Liver (tissue), 9 donors: Measurements from ENCODE around the gene NDUFS1. TPM values are rescaled to one million over a fixed set of nuclear protein-coding genes. Genes with fewer than 3 reads are reported as not detected.
"Not testable (repeated sequence)": the region's sequence is repeated elsewhere in the genome, so short reads cannot be mapped to it uniquely, and the experiment has no call there.

Experiments used
- DNase-seq: peaks from one replicate; pipeline ENCODE4 v3.0.0-alpha.2; 2017; ENCODE audit warnings: low spot score
- H3K27ac ChIP-seq, 2 donors: one replicate each; pipeline ENCODE4 v1.7.0; 2013; ENCODE audit warnings: inconsistent platforms in 2 of 2, low read length in 2 of 2, control low read depth in 1 of 2, low read depth in 1 of 2, mild to moderate bottlenecking in 1 of 2
- H3K27me3 ChIP-seq, 4 donors: one replicate each; pipeline versions ENCODE4 v1.6.1 to v1.7.0; 2013; ENCODE audit warnings: low read length in 3 of 4, inconsistent platforms in 1 of 4, mild to moderate bottlenecking in 1 of 4, moderate library complexity in 1 of 4; ENCODE audit not compliant: control insufficient read depth in 4 of 4, insufficient read depth in 4 of 4
- H3K36me3 ChIP-seq, 4 donors: one replicate each; pipeline versions ENCODE4 v1.6.1 to v1.7.0; 2013; ENCODE audit warnings: low read length in 3 of 4, mild to moderate bottlenecking in 3 of 4, low read depth in 1 of 4, moderate library complexity in 1 of 4; ENCODE audit not compliant: control insufficient read depth in 4 of 4, insufficient read depth in 3 of 4
- H3K4me1 ChIP-seq, 4 donors: one replicate each; pipeline versions ENCODE4 v1.6.1 to v1.7.0; 2013; ENCODE audit warnings: low read length in 3 of 4, mild to moderate bottlenecking in 3 of 4, moderate library complexity in 1 of 4; ENCODE audit not compliant: control insufficient read depth in 4 of 4, insufficient read depth in 4 of 4
- H3K4me3 ChIP-seq, 3 donors: one replicate each; pipeline versions ENCODE4 v1.6.1 to v1.7.0; 2013; ENCODE audit warnings: low read length in 3 of 3, control low read depth in 1 of 3, low read depth in 1 of 3, mild to moderate bottlenecking in 1 of 3
- H3K9ac ChIP-seq, 2 donors: one replicate each; pipeline ENCODE4 v1.7.0; 2013; ENCODE audit warnings: low read length in 2 of 2, mild to moderate bottlenecking in 2 of 2, moderate library complexity in 2 of 2, control low read depth in 1 of 2, low read depth in 1 of 2
- H3K9me3 ChIP-seq, 4 donors: one replicate each; pipeline versions ENCODE4 v1.6.1 to v1.7.0; 2013; ENCODE audit warnings: low read length in 3 of 4; ENCODE audit not compliant: control insufficient read depth in 4 of 4
- EGR1 ChIP-seq, 2 donors: IDR thresholded peaks; 2 replicates each; pipeline ENCODE4 v1.6.1; 2016 to 2018; ENCODE audit warnings: antibody characterized with exemption in 2 of 2, low read depth in 2 of 2
- FOXA1 ChIP-seq: IDR thresholded peaks from 2 replicates; pipeline ENCODE4 v1.6.1; 2016; ENCODE audit warnings: antibody characterized with exemption
- GABPA ChIP-seq, 2 donors: IDR thresholded peaks in 1 of 2; conservative IDR thresholded peaks in 1 of 2; 2 replicates each; pipeline ENCODE4 v1.6.1; 2016; ENCODE audit warnings: antibody characterized with exemption in 2 of 2, mild to moderate bottlenecking in 1 of 2, moderate library complexity in 1 of 2
- HNF4A ChIP-seq, 2 donors: conservative IDR thresholded peaks; 2 replicates each; pipeline ENCODE4 v1.6.1; 2016; ENCODE audit warnings: antibody characterized with exemption in 2 of 2, mild to moderate bottlenecking in 2 of 2
- JUND ChIP-seq, 2 donors: IDR thresholded peaks; 2 replicates each; pipeline ENCODE4 v1.6.1; 2016; ENCODE audit warnings: antibody characterized with exemption in 2 of 2
- NR2F2 ChIP-seq: IDR thresholded peaks from 2 replicates; pipeline ENCODE4 v1.6.1; 2016; ENCODE audit warnings: antibody characterized with exemption
- RAD21 ChIP-seq, 2 donors: IDR thresholded peaks; 2 replicates each; pipeline ENCODE4 v1.6.1; 2016; ENCODE audit warnings: antibody characterized with exemption in 2 of 2, mild to moderate bottlenecking in 2 of 2
- RXRA ChIP-seq, 2 donors: IDR thresholded peaks; 2 replicates each; pipeline ENCODE4 v1.6.1; 2017 to 2018; ENCODE audit warnings: antibody characterized with exemption in 2 of 2, mild to moderate bottlenecking in 1 of 2
- SP1 ChIP-seq: IDR thresholded peaks from 2 replicates; pipeline ENCODE4 v1.6.1; 2018; ENCODE audit warnings: antibody characterized with exemption, mild to moderate bottlenecking
- YY1 ChIP-seq: IDR thresholded peaks from 2 replicates; pipeline ENCODE4 v1.6.1; 2016; ENCODE audit warnings: antibody characterized with exemption, mild to moderate bottlenecking
- WGBS: extraction: QIAGEN DNeasy Blood & Tissue Kit; methylation state at CpG from one replicate; pipeline ENCODE4 v1.1.7; 2013; 5-methylcytosine and 5-hydroxymethylcytosine counted together
- polyA plus RNA-seq, 2 donors: library from polyadenylated mRNA; stranded (reverse) in 1 of 2; unstranded in 1 of 2; fragments of 200-250 nt in 1 of 2; fragments of >200 nt in 1 of 2; fragmentation: Nextera tagmentation in 1 of 2; extraction: Ambion mirVana in 1 of 2; gene quantifications; one replicate each; pipeline versions ENCODE4 v1.2.1 to v1.2.3, GENCODE V29; 2013 to 2015
- total RNA-seq, 2 donors: library from RNA; depleted of rRNA; stranded (reverse); fragments of >200 nt; gene quantifications; one replicate each; pipeline ENCODE4 v1.2.3, GENCODE V29; 2014
- TF ChIP-seq, protein P1 (sequence below): IDR thresholded peaks from 2 replicates; pipeline ENCODE4 v1.6.1; 2016; ENCODE audit warnings: antibody characterized with exemption
- TF ChIP-seq, protein P2 (sequence below): IDR thresholded peaks from 2 replicates; pipeline ENCODE4 v1.6.1; 2016; ENCODE audit warnings: antibody characterized with exemption
- TF ChIP-seq, protein P3 (sequence below): fragments of 150-350 bp; IDR thresholded peaks from 2 replicates; pipeline ENCODE4 v1.5.1; 2017; ENCODE audit warnings: improper control_type of control experiment, low read depth, low read length; ENCODE audit not compliant: missing input control
- TF ChIP-seq, protein P4 (sequence below): IDR thresholded peaks from 2 replicates; pipeline ENCODE4 v1.6.1; 2016; ENCODE audit warnings: antibody characterized with exemption, mild to moderate bottlenecking
- donor health status: healthy.
- donor health status: healthy.
- donor health status: healthy.
- donor health status: healthy.
- donor health status: healthy.

Gene NDUFS1
- total and polyA plus RNA-seq, 4 donors: 39.7 to 167 (median 83.2) TPM

DNA sequence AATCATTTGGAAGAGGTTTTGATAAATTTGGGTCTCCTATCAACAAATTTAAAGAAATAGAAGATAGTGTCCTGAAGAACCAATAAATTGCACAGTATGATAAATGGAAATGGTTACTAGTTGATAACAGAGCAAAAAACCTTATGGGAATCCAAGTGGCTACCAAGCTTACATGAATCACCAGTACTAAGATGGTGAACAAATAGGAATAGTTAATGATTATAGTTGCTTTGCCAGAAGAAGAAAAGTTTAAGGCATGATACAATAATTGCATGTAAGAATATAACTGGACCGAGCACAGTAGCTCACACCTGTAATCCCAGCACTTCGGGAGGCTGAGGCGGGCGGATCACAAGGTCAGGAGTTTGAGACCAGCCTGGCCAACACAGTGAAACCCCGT is 53.7 kb downstream of the NDUFS1 start:
- H3K27me3 ChIP-seq: no peaks in the 10 kb centered on the region
- TF ChIP-seq YY1: no peak
- TF ChIP-seq, protein P1, sequence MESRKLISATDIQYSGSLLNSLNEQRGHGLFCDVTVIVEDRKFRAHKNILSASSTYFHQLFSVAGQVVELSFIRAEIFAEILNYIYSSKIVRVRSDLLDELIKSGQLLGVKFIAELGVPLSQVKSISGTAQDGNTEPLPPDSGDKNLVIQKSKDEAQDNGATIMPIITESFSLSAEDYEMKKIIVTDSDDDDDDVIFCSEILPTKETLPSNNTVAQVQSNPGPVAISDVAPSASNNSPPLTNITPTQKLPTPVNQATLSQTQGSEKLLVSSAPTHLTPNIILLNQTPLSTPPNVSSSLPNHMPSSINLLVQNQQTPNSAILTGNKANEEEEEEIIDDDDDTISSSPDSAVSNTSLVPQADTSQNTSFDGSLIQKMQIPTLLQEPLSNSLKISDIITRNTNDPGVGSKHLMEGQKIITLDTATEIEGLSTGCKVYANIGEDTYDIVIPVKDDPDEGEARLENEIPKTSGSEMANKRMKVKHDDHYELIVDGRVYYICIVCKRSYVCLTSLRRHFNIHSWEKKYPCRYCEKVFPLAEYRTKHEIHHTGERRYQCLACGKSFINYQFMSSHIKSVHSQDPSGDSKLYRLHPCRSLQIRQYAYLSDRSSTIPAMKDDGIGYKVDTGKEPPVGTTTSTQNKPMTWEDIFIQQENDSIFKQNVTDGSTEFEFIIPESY: no peak
- no peak for TF ChIP-seq GABPA (IDR thresholded peaks at IDR 0.05 in 1 of 2, conservative IDR thresholded peaks at IDR 0.05 in 1 of 2)
- TF ChIP-seq SP1: no peak
- TF ChIP-seq, protein P2, sequence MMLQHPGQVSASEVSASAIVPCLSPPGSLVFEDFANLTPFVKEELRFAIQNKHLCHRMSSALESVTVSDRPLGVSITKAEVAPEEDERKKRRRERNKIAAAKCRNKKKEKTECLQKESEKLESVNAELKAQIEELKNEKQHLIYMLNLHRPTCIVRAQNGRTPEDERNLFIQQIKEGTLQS: no peak
- TF ChIP-seq EGR1 (IDR thresholded peaks at IDR 0.05; ENCODE audit: low read depth in 2 of 2): no peak
- no peak overlapping the region for H3K4me3 ChIP-seq
- WGBS: 98% methylated on average over 5 of the region's 5 CpGs
- H3K36me3 ChIP-seq: no peaks in the 10 kb centered on the region
- DNase-seq: no peak
- no peaks in the 10 kb centered on the region for H3K9me3 ChIP-seq
- H3K9ac ChIP-seq: no peak overlapping the region
- H3K4me1 ChIP-seq: no peaks in the 10 kb centered on the region
- no peak overlapping the region for H3K27ac ChIP-seq

DNA sequence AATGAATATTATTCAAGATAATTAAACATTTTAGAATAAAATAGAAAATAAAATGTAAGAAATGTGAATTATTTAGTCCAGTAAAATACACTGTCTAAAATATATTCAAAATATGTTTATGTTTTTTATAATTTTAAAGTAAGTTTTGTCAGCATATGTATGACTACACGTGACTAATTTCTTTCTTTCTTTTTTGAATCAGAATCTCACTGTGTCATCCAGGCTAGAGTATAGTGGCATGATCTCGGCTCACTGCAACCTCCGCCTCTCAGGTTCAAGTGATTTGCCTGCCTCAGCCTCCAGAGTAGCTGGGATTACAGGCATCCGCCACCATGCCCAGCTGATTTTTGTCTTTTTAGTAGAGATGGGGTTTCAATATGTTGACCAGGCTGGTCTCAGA is 54.2 kb downstream of the NDUFS1 start:
- H3K4me1 ChIP-seq: no peaks in the 10 kb centered on the region
- H3K9me3 ChIP-seq: no peaks in the 10 kb centered on the region
- H3K9ac ChIP-seq: no peak overlapping the region
- no peak overlapping the region for H3K4me3 ChIP-seq
- TF ChIP-seq, protein P3, sequence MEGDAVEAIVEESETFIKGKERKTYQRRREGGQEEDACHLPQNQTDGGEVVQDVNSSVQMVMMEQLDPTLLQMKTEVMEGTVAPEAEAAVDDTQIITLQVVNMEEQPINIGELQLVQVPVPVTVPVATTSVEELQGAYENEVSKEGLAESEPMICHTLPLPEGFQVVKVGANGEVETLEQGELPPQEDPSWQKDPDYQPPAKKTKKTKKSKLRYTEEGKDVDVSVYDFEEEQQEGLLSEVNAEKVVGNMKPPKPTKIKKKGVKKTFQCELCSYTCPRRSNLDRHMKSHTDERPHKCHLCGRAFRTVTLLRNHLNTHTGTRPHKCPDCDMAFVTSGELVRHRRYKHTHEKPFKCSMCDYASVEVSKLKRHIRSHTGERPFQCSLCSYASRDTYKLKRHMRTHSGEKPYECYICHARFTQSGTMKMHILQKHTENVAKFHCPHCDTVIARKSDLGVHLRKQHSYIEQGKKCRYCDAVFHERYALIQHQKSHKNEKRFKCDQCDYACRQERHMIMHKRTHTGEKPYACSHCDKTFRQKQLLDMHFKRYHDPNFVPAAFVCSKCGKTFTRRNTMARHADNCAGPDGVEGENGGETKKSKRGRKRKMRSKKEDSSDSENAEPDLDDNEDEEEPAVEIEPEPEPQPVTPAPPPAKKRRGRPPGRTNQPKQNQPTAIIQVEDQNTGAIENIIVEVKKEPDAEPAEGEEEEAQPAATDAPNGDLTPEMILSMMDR: no peak
- TF ChIP-seq NR2F2 (no peak), YY1 (no peak), FOXA1 (no peak), JUND (IDR thresholded peaks at IDR 0.05) (no peak), RXRA (IDR thresholded peaks at IDR 0.05) (no peak), HNF4A (conservative IDR thresholded peaks at IDR 0.05) (no peak), SP1 (no peak), RAD21 (IDR thresholded peaks at IDR 0.05) (no peak)
- TF ChIP-seq, protein P4, sequence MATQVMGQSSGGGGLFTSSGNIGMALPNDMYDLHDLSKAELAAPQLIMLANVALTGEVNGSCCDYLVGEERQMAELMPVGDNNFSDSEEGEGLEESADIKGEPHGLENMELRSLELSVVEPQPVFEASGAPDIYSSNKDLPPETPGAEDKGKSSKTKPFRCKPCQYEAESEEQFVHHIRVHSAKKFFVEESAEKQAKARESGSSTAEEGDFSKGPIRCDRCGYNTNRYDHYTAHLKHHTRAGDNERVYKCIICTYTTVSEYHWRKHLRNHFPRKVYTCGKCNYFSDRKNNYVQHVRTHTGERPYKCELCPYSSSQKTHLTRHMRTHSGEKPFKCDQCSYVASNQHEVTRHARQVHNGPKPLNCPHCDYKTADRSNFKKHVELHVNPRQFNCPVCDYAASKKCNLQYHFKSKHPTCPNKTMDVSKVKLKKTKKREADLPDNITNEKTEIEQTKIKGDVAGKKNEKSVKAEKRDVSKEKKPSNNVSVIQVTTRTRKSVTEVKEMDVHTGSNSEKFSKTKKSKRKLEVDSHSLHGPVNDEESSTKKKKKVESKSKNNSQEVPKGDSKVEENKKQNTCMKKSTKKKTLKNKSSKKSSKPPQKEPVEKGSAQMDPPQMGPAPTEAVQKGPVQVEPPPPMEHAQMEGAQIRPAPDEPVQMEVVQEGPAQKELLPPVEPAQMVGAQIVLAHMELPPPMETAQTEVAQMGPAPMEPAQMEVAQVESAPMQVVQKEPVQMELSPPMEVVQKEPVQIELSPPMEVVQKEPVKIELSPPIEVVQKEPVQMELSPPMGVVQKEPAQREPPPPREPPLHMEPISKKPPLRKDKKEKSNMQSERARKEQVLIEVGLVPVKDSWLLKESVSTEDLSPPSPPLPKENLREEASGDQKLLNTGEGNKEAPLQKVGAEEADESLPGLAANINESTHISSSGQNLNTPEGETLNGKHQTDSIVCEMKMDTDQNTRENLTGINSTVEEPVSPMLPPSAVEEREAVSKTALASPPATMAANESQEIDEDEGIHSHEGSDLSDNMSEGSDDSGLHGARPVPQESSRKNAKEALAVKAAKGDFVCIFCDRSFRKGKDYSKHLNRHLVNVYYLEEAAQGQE: no peak
- H3K36me3 ChIP-seq: no peaks in the 10 kb centered on the region
- WGBS: 95% methylated on average over 4 of the region's 4 CpGs
- H3K27me3 ChIP-seq: no peaks in the 10 kb centered on the region
- H3K27ac ChIP-seq: no peak overlapping the region
- no peak for DNase-seq

DNA sequence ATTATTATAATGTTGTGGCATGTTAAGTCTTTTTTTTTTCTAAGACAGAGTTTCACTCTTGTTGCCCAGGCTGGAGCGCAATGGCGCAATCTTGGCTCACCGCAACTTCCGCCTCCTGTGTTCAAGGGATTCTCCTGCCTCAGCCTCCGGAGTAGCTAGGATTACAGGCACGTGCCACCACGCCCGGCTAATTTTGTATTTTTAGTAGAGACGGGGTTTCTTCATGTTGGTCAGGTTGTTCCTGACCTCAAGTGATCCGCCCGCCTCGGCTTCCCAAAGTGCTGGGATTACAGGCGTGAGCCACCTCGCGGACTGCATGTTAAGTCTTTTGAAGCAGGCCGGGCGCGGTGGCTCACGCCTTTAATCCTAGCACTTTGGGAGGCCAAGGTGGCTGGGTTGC is 60.4 kb downstream of the NDUFS1 start:
- WGBS: 90% methylated on average over 19 of the region's 19 CpGs
- not testable (repeated sequence) for H3K9ac ChIP-seq, DNase-seq

More for the DNA sequence above, 60.4 kb downstream of the NDUFS1 start:
- H3K27me3 ChIP-seq, H3K9me3 ChIP-seq, H3K4me3 ChIP-seq, H3K4me1 ChIP-seq, H3K27ac ChIP-seq, H3K36me3 ChIP-seq: not testable (repeated sequence)
